Activated naive CD8-positive, alpha-beta T cell treated with anti-CD3 and anti-CD28 coated beads, Interleukin-2, amount 10 ng/mL, durations not matched to agents 7 days and 5 days (primary cell): ENCODE data around the gene MTMR11. TPM values are rescaled to one million over a fixed set of nuclear protein-coding genes. Genes with fewer than 3 reads are reported as not detected.
A peak's percentile ranks its signal among the peaks of the same experiment; 100 is the strongest.
"Not testable (repeated sequence)": the region's sequence is repeated elsewhere in the genome, so short reads cannot be mapped to it uniquely, and the experiment has no call there.

ENCODE experiments used
- ATAC-seq: fragments of 150-1000 bp; cut with Tn5 transposase; one replicate; pipeline ENCODE4 v1.10.0; 2021; ENCODE audit warnings: low read depth, moderate library complexity
- POLR2A ChIA-PET: fragments of 350-600 bp; sonication (Branson Sonifier 250); formaldehyde crosslinking; loops from one replicate; lab custom pipeline; 2021; ENCODE audit warnings: antibody characterized with exemption; lab: Charles Lee
- DNase-seq: peaks from one replicate; pipeline ENCODE4 v3.0.0; 2021
- H3K27ac Mint-ChIP-seq: one replicate; pipeline ENCODE4 v1.8.0; 2022; ENCODE audit warnings: mild to moderate bottlenecking, mixed read lengths
- H3K27me3 Mint-ChIP-seq: one replicate; pipeline ENCODE4 v1.8.0; 2022; ENCODE audit warnings: mild to moderate bottlenecking, moderate library complexity, mixed read lengths
- H3K36me3 Mint-ChIP-seq: one replicate; pipeline ENCODE4 v1.8.0; 2021; ENCODE audit warnings: mild to moderate bottlenecking, mixed read lengths
- H3K4me1 Mint-ChIP-seq: one replicate; pipeline ENCODE4 v1.8.0; 2021; ENCODE audit warnings: mixed read lengths
- H3K4me3 Mint-ChIP-seq: one replicate; pipeline ENCODE4 v1.8.0; 2022; ENCODE audit warnings: mild to moderate bottlenecking, moderate library complexity, mixed read lengths
- H3K9me3 Mint-ChIP-seq: one replicate; pipeline ENCODE4 v1.8.0; 2021; ENCODE audit warnings: mixed read lengths
- total RNA-seq, 2 experiments: library from RNA; stranded (reverse); gene quantifications; one replicate each; pipeline ENCODE4 v1.2.3, GENCODE V29; 2021

MTMR11 gene
- total RNA-seq, 2 experiments from 2014 or later, result 1.6 to 1.8 TPM

DNA sequence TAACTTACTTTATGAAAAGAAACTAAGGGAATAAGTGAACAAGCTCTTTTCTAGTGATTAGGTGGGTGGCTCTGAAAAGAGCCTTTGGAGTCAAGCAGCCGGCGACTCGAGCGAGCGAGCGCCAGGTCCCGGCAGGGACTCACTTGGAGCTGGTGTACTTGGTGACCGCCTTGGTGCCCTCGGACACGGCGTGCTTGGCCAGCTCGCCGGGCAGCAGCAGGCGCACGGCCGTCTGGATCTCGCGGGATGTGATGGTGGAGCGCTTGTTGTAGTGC lies 50.6 kb downstream of the MTMR11 start:
- POLR2A ChIA-PET, result interaction anchor here (0.5 to 6.8 kb wide), 34 partner anchors 8 to 682 kb away, joined by 3 to 466 read pairs (median 9); partner anchors contain the start of genes APH1A, BOLA1, MTMR11 and OTUD7B
- not testable (repeated sequence) for ATAC-seq, H3K27ac Mint-ChIP-seq, H3K36me3 Mint-ChIP-seq, H3K9me3 Mint-ChIP-seq, DNase-seq, H3K4me3 Mint-ChIP-seq, H3K27me3 Mint-ChIP-seq
- peaks cover 17% of the 10 kb centered on the region for H3K4me1 Mint-ChIP-seq

DNA sequence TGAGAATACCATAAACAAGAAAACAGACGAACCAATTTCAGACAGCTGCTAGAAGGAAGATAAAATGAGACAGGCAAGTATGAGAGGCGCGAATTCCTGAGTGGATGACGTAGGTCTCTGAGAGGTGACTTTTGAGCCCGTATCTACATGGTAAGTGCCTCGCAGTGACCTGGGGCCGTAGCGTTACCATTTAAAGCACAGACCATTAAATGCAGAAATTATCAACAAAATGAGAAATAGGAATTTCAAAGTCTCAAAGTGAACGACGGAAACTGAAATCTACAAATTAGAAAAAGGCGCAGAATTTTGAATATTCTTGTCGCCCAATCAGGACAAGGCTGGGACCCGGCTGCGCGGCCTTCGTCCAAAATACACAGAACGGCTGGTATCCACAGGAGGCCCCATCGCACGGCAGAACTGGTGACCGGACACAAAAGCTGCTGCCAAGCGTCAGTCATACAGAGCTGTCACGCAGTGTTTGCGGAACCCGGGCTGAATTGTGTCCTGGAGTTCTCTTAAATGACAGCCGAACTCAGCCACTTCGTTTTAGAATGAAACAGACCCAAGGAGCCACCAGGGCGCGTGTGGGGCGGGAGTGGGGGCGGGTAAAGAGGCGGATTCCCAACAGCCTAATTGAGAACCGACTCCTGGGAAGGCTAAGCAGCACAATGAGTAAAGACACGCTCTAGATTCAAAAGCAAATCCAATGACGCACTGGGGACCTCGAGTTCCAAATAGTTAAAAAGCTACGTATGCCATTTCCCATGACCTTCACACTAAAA lies 51.1 kb downstream of the MTMR11 start:
- Mint-ChIP-seq H3K4me3 (no peak overlapping the region), H3K27me3 (no peaks in the 10 kb centered on the region), H3K36me3 (no peaks in the 10 kb centered on the region), H3K4me1 (peaks cover 17% of the 10 kb centered on the region), H3K27ac (no peak overlapping the region), H3K9me3 (no peaks in the 10 kb centered on the region)
- ATAC-seq (peak; percentile 16), DNase-seq (peak; percentile 78)
- POLR2A ChIA-PET, result interaction anchor here (0.6 to 6.8 kb wide), 25 partner anchors 8 to 682 kb away, joined by 3 to 466 read pairs (median 17); partner anchors contain the start of genes BOLA1, MTMR11, OTUD7B and PLEKHO1

DNA sequence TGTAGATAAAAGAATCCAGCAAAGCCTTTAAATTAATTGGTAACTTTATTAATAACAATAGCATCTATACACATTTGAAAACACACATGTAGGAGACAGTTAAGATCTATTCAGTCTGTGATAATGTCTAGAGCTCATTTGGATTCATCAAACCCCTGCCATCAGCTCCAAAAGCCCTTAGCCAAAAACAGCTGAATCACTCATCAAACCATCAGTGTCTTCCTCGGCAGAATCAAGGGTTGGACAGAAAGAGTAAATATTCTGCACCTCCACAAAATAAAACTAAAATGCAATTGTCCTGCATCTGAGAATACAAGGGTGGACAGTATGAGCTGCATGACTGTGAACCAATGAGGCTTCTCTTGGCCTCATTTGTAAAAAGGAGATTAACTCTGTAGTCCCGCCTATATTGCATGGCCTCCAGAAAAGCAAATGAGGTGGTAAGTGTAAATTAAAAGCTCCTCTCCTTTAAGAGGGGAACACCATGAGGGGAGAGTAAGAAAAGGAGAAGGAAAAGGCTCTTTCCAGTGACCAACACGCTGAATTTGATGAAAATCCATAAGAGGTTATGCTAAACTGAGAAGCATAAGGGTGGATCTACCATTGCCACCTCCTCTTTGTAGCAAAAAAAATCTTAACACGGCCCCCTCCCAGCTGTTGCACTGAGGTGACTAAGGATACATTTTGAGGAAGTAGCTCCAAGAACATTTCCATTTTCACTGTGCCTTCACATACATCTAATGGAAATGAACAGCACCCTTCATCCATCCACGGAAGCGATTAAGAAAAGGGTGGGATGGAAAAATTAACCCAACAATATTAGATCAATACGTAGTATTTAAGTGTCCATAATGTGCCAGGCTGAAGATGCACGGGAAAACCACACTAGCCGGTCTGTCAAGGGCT lies 52.0 kb downstream of the MTMR11 start:
- no peak overlapping the region for H3K4me3 Mint-ChIP-seq
- no peaks in the 10 kb centered on the region for H3K27me3 Mint-ChIP-seq
- peaks cover 16% of the 10 kb centered on the region for H3K4me1 Mint-ChIP-seq
- no peaks in the 10 kb centered on the region for H3K9me3 Mint-ChIP-seq
- POLR2A ChIA-PET, result interaction anchor here (0.6 to 6.8 kb wide), 15 partner anchors 19 to 350 kb away, joined by 3 to 466 read pairs (median 4); partner anchors contain the start of genes MTMR11, PLEKHO1 and VPS45
- no peaks in the 10 kb centered on the region for H3K36me3 Mint-ChIP-seq
- no peak overlapping the region for H3K27ac Mint-ChIP-seq
- no peak for ATAC-seq
- DNase-seq, result no peak

DNA sequence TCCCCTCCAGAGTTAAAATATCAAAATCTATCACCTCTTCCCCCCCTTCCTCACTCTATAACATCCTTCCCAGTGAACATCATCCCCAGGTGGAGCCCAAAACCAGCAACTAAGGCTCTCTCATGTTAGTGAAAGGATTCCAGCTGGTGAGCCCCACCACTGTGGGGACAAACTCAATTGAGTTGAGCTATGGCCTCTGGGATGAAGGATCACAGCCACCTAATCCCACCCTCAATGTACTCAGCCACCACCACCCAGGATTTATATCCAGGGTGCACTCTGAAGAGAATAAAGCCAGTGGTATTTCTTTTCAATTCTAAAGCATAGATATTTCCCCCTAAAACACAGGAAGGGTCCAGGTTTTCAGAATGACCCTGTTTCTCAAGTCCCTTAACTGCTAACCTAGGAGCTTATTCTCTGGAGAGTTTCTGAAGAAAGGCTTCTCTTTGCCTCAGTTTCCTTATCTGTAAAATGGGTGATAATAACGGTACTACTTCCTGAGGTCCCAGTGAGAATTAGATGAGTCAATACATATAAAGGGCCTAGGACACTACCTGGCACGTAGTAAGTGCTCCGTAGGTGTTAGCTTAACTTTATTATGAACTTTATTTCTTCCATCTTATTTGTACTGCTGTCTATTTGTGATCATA lies 53.0 kb downstream of the MTMR11 start:
- POLR2A ChIA-PET, result interaction anchor here (0.7 to 6.8 kb wide), 8 partner anchors 18 to 351 kb away, joined by 3 to 466 read pairs (median 4); no protein-coding TSS in a partner anchor
- DNase-seq (no peak), ATAC-seq (no peak)
- H3K36me3 Mint-ChIP-seq, result no peaks in the 10 kb centered on the region
- no peak overlapping the region for H3K27ac Mint-ChIP-seq
- H3K9me3 Mint-ChIP-seq, result no peaks in the 10 kb centered on the region
- peaks cover 25% of the 10 kb centered on the region for H3K4me1 Mint-ChIP-seq
- H3K27me3 Mint-ChIP-seq, result no peaks in the 10 kb centered on the region
- no peak overlapping the region for H3K4me3 Mint-ChIP-seq

DNA sequence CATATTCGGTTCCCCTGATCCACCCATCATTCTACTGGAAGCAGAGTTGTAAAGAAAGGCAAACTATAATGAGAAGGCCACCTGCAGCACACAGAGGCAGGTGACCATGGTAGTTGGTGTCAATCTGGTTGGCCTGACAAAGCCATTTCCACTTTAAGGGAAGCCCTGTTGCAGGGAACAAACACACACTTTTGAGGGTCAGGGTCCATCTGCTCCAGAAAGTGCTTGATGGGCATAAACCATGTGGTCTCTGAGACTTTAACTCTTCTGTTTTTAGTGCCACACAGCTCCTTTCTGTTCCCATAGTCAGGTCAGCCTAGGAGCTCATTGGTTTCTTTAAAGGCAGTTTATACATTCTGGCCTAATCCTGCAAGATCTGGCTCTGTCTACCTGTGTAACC lies 54.8 kb downstream of the MTMR11 start:
- POLR2A ChIA-PET, result interaction anchor here (0.6 to 1.0 kb wide), 2 partner anchors 38 kb away, joined by 3 read pairs; no protein-coding TSS in a partner anchor
- no peaks in the 10 kb centered on the region for H3K36me3 Mint-ChIP-seq
- peaks cover 29% of the 10 kb centered on the region for H3K4me1 Mint-ChIP-seq
- no peak for ATAC-seq
- no peaks in the 10 kb centered on the region for H3K9me3 Mint-ChIP-seq
- H3K27ac Mint-ChIP-seq, result peak overlapping the region; percentile 62
- no peak overlapping the region for H3K4me3 Mint-ChIP-seq
- no peaks in the 10 kb centered on the region for H3K27me3 Mint-ChIP-seq
- DNase-seq, result no peak

DNA sequence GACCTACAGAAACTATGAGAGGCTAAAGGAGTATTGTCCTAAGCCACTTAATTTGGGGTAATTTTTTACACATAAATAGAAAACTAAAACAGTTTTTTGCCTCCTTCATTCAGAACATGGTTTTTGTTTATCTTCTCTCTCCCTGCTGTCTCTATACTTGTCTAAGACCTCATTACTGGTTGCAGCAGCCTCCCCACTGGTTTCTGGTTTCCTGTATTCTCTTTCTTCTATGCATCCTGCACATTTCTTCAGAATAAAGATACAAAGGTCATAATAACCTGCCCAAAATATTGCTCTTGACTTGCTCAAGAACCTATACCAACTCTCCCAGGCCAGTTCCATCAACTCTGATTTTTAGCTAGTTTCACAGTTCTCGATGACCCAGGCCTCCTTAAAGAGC lies 57.1 kb downstream of the MTMR11 start:
- no peaks in the 10 kb centered on the region for H3K27me3 Mint-ChIP-seq
- peak overlapping the region; percentile 73 for H3K27ac Mint-ChIP-seq
- H3K9me3 Mint-ChIP-seq, result no peaks in the 10 kb centered on the region
- H3K4me3 Mint-ChIP-seq, result peak overlapping the region; percentile 55
- POLR2A ChIA-PET, result interaction anchor here (0.6 to 1.2 kb wide), 3 partner anchors 8 to 217 kb away, joined by 3 to 6 read pairs (median 4); a partner anchor contains a TSS
- no peaks in the 10 kb centered on the region for H3K36me3 Mint-ChIP-seq
- H3K4me1 Mint-ChIP-seq, result peaks cover 31% of the 10 kb centered on the region
- DNase-seq (no peak), ATAC-seq (peak; percentile 90)

Other genes with a start within 250 kb of the MTMR11 start
- gene FCGR1A, start 154.2 kb downstream of the MTMR11 start, total RNA-seq, result 1 to 10 TPM in 1 of 2 experiments, under 1 TPM in 1; 0.48 to 1.2 TPM
- 10 to 100 TPM; 23.7 to 25.4 TPM for gene BOLA1, start 37.3 kb downstream of the MTMR11 start, total RNA-seq
- 10 to 100 TPM; 23.9 to 27.5 TPM for gene SV2A, start 19.0 kb downstream of the MTMR11 start, total RNA-seq
- gene SF3B4, start 9.1 kb downstream of the MTMR11 start, total RNA-seq, result 10 to 100 TPM; 72.1 to 74.8 TPM
- gene OTUD7B, start 73.8 kb upstream of the MTMR11 start, total RNA-seq, result 10 to 100 TPM; 12.8 to 13.7 TPM
- gene VPS45, start 130.9 kb upstream of the MTMR11 start, total RNA-seq, result 10 to 100 TPM; 41.1 to 42.6 TPM
- gene PLEKHO1, start 213.0 kb upstream of the MTMR11 start, total RNA-seq, result 100 to 1,000 TPM; 140 to 143 TPM